HCT116 (cell line): Measurements from ENCODE around the gene IER3. TPM values are rescaled to one million over a fixed set of nuclear protein-coding genes. Genes with fewer than 3 reads are reported as not detected.
A peak's percentile ranks its signal among the peaks of the same experiment; 100 is the strongest.

ENCODE experiments used
- ATAC-seq: fragments of 200-7000 bp; cut with Tn5 transposase; 2 replicates; pipeline ENCODE4 v1.9.1; 2020; ENCODE audit warnings: mild to moderate bottlenecking, moderate library complexity
- BruUV-seq: library from RNA; stranded (reverse); fragments of 400-500 nt; replicated peaks from 2 replicates; lab custom pipeline; 2021; lab: Mats Ljungman, UMichigan
- CTCF ChIA-PET: fragments of 300-600 bp; sonication (Branson Sonifier 250); formaldehyde crosslinking; loops from one replicate; lab custom pipeline; 2021; ENCODE audit warnings: antibody characterized with exemption; lab: Charles Lee
- POLR2A ChIA-PET: fragments of 300-600, 350-600 bp; sonication (Branson Sonifier 250); formaldehyde crosslinking; loops from one replicate; lab custom pipeline; 2021; ENCODE audit warnings: antibody characterized with exemption; lab: Charles Lee
- RAD21 ChIA-PET, 2 experiments: fragments of 300-600 bp; sonication (Branson Sonifier 250); formaldehyde crosslinking; loops; one replicate each; lab custom pipeline; 2023; ENCODE audit warnings: low total read pairs in 2 of 2; ENCODE audit not compliant: uncharacterized antibody in 2 of 2, unreplicated experiment in 2 of 2, low non-redundant PET in 1 of 2; lab: Charles Lee
- DNase-seq: peaks from one replicate; pipeline ENCODE4 v3.0.0-alpha.2; 2010; ENCODE audit warnings: low read depth, low spot score
- H2AFZ ChIP-seq: fragments of 200-600 bp; shearing (Covaris generic), sonication (generic); 2 replicates; pipeline ENCODE4 v1.6.1; 2017; ENCODE audit warnings: low read depth, mixed run types, mixed read lengths, antibody characterized with exemption, low read length; ENCODE audit not compliant: poor library complexity, severe bottlenecking
- H3K27ac ChIP-seq: 2 replicates; pipeline ENCODE4 v1.5.1; 2012; ENCODE audit warnings: low read depth, low read length
- H3K27me3 ChIP-seq: fragments of 200-600 bp; sonication (generic); 2 replicates; pipeline ENCODE4 v1.6.1; 2016; ENCODE audit warnings: mixed run types, low read length, mixed read lengths; ENCODE audit not compliant: insufficient read depth
- H3K36me3 ChIP-seq, 2 experiments: fragments of 200-500 bp in 1 of 2; fragments of 200-600 bp in 1 of 2; sonication (Bioruptor generic) in 1 of 2; sonication (generic) in 1 of 2; 2 replicates each; pipeline versions ENCODE4 v1.5.1 to v1.6.1; 2014 to 2016; ENCODE audit warnings: low read length in 2 of 2, inconsistent platforms in 1 of 2, mixed read lengths in 1 of 2, mixed run types in 1 of 2; ENCODE audit not compliant: insufficient read depth in 2 of 2, control insufficient read depth in 1 of 2
- H3K4me1 ChIP-seq, 2 experiments: fragments of 200-600 bp in 1 of 2; sonication (generic) in 1 of 2; 2 replicates each; pipeline versions ENCODE4 v1.5.1 to v1.6.1; 2012 to 2017; ENCODE audit warnings: low read length in 2 of 2, inconsistent platforms in 1 of 2, mild to moderate bottlenecking in 1 of 2, mixed read lengths in 1 of 2, mixed run types in 1 of 2, moderate library complexity in 1 of 2; ENCODE audit not compliant: insufficient read depth in 2 of 2, control insufficient read depth in 1 of 2
- H3K4me2 ChIP-seq: fragments of 200-600 bp; sonication (generic); 2 replicates; pipeline ENCODE4 v1.6.1; 2017; ENCODE audit warnings: mixed run types, low read length, mixed read lengths
- H3K4me3 ChIP-seq, 2 experiments: fragments of 200-600 bp in 1 of 2; sonication (generic) in 1 of 2; replicated peaks in 1 of 2; 2 replicates each; pipeline ENCODE4 v1.5.1; 2011 to 2016; ENCODE audit warnings: low read length in 2 of 2, control low read depth in 1 of 2, low read depth in 1 of 2, mild to moderate bottlenecking in 1 of 2, mixed read lengths in 1 of 2, mixed run types in 1 of 2
- H3K79me2 ChIP-seq: fragments of 200-600 bp; sonication (generic); 2 replicates; pipeline ENCODE4 v1.6.1; 2017; ENCODE audit warnings: mild to moderate bottlenecking, mixed run types, low read length, moderate library complexity, mixed read lengths; ENCODE audit not compliant: insufficient read depth
- H3K9ac ChIP-seq: fragments of 200-600 bp; sonication (generic); 2 replicates; pipeline ENCODE4 v1.6.1; 2016; ENCODE audit warnings: low read length, mixed read lengths
- H3K9me2 ChIP-seq: fragments of 200-600 bp; sonication (generic), shearing (Covaris generic); 2 replicates; pipeline ENCODE4 v1.6.1; 2017; ENCODE audit warnings: mixed run types, mild to moderate bottlenecking, moderate library complexity; ENCODE audit not compliant: insufficient read depth
- H3K9me3 ChIP-seq, 2 experiments: fragments of 200-500 bp in 1 of 2; fragments of 200-600 bp in 1 of 2; sonication (Bioruptor generic) in 1 of 2; sonication (generic) in 1 of 2; 2 replicates each; pipeline ENCODE4 v1.6.1; 2014 to 2017; ENCODE audit warnings: low read length in 2 of 2, mixed read lengths in 2 of 2, inconsistent platforms in 1 of 2, low read depth in 1 of 2, mild to moderate bottlenecking in 1 of 2, mixed run types in 1 of 2, moderate library complexity in 1 of 2; ENCODE audit not compliant: control insufficient read depth in 1 of 2, insufficient read depth in 1 of 2
- H4K20me1 ChIP-seq: fragments of 200-600 bp; sonication (generic), shearing (Covaris generic); 2 replicates; pipeline ENCODE4 v1.6.1; 2017; ENCODE audit warnings: mixed run types, mild to moderate bottlenecking, moderate library complexity; ENCODE audit not compliant: insufficient read depth
- CBX3 ChIP-seq: IDR thresholded peaks from 2 replicates; pipeline ENCODE4 v1.6.1; 2012; ENCODE audit warnings: low read depth
- ELF1 ChIP-seq: IDR thresholded peaks from 2 replicates; pipeline ENCODE4 v1.6.1; 2012; ENCODE audit warnings: low read depth, borderline replicate concordance
- MAX ChIP-seq: IDR thresholded peaks from 2 replicates; pipeline ENCODE4 v1.6.1; 2012
- POLR2AphosphoS5 ChIP-seq: IDR thresholded peaks from 2 replicates; pipeline ENCODE4 v1.6.1; 2011; ENCODE audit warnings: mild to moderate bottlenecking, low read depth, low read length, moderate library complexity
- RAD21 ChIP-seq: IDR thresholded peaks from 2 replicates; pipeline ENCODE4 v1.6.1; 2012; ENCODE audit warnings: low read depth, mild to moderate bottlenecking
- SP1 ChIP-seq: IDR thresholded peaks from 2 replicates; pipeline ENCODE4 v1.6.1; 2012; ENCODE audit warnings: low read depth
- SRF ChIP-seq: IDR thresholded peaks from 2 replicates; pipeline ENCODE4 v1.6.1; 2012; ENCODE audit warnings: low read depth
- TCF7L2 ChIP-seq: IDR thresholded peaks from 2 replicates; pipeline ENCODE4 v1.7.0; 2011; ENCODE audit warnings: borderline replicate concordance, inconsistent platforms; ENCODE audit not compliant: insufficient read depth, insufficient read length; ENCODE audit errors: extremely low read depth
- YY1 ChIP-seq: IDR thresholded peaks from 2 replicates; pipeline ENCODE4 v1.6.1; 2011; ENCODE audit warnings: low read length, low read depth, moderate library complexity, mild to moderate bottlenecking; ENCODE audit not compliant: insufficient replicate concordance; ENCODE audit errors: extremely low read depth
- ZFX ChIP-seq: fragments of 450-650 bp; IDR thresholded peaks from 2 replicates; pipeline ENCODE4 v1.6.1; 2017
- ZNF274 ChIP-seq: fragments of 200-500 bp; sonication (Bioruptor generic); IDR thresholded peaks from 2 replicates; pipeline ENCODE4 v1.6.1; 2014; ENCODE audit warnings: mild to moderate bottlenecking, low read depth, low read length, inconsistent platforms
- intact Hi-C: fragments of 100-400 bp; cut with micrococcal nuclease; formaldehyde crosslinking; loops from 2 replicates; pipeline ENCODE4 v1.10.0; 2022
- total RNA-seq: library from RNA; stranded (reverse); gene quantifications from one replicate; pipeline ENCODE4 v1.2.1, GENCODE V29; 2021; ENCODE audit not compliant: unreplicated experiment
- TF ChIP-seq, protein P1 (sequence below): IDR thresholded peaks from 2 replicates; pipeline ENCODE4 v1.6.1; 2011; ENCODE audit warnings: mild to moderate bottlenecking, low read length, moderate library complexity; ENCODE audit not compliant: insufficient replicate concordance; ENCODE audit errors: extremely low read depth

IER3 gene
- total RNA-seq, 1 experiment from 2014 or later: 952 TPM

DNA sequence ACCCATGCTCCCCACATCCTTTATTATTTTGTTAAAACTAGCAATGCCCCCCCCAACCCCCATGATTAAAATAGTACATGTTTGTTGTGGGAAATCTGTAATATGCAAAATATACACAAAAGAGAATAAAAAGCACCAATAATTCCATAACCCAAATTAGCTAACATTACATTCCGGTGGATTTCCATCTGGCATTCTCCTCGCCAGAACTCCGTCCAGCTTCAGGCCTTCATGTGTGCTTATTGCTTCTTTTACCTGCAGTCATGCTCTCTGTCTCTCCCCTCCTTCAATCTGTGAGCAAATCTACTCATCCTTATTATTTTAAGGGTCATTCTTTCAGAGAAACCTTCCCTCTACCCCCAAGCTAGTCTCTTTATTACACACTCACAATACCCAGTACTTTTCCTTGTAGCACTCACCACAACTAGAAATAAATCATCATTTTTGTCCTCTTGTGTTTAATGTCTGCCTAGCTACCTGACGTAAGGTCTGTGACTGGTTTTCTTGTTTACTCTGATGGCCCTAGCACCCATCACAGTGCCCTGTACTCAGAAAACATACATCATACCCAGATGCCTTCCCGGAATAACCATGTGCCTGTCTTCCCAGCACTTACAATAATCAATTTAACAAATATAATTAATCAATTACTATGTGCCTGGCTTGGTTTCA lies 25.6 kb upstream of the IER3 start (continued):
- no peak for TF ChIP-seq SP1

- Histone ChIP-seq H3K4me3 (peak overlapping the region; percentile 15 to 48), H2AFZ (no peak overlapping the region), H3K4me2 (peak overlapping the region; percentile 86), H3K79me2 (no peaks in the 10 kb centered on the region), H3K4me1 (peaks cover 66 to 75% of the 10 kb centered on the region in 2 experiments), H3K9me3 (no peaks in the 10 kb centered on the region), H3K9ac (peak overlapping the region; percentile 77), H3K27me3 (no peaks in the 10 kb centered on the region), H4K20me1 (no peaks in the 10 kb centered on the region), H3K27ac (peak overlapping the region; percentile 76), H3K36me3 (no peaks in the 10 kb centered on the region), H3K9me2 (no peaks in the 10 kb centered on the region)
- ChIA-PET POLR2A (interaction anchor here (0.7 to 12.4 kb wide), 16 partner anchors 8 to 154 kb away, joined by 3 to 195 read pairs (median 8); partner anchors contain the start of genes FLOT1, IER3 and MDC1), RAD21 (interaction anchor here (0.8 to 1.5 kb wide), 5 partner anchors 17 to 46 kb away, joined by 3 to 6 read pairs (median 5); no protein-coding TSS in a partner anchor), CTCF (interaction anchor here (1.0 kb wide), 1 partner anchor 17 kb away, joined by 4 read pairs; no protein-coding TSS in a partner anchor)
- DNase-seq (peak; percentile 96), ATAC-seq (peak; percentile 84)
- TF ChIP-seq, protein P1, sequence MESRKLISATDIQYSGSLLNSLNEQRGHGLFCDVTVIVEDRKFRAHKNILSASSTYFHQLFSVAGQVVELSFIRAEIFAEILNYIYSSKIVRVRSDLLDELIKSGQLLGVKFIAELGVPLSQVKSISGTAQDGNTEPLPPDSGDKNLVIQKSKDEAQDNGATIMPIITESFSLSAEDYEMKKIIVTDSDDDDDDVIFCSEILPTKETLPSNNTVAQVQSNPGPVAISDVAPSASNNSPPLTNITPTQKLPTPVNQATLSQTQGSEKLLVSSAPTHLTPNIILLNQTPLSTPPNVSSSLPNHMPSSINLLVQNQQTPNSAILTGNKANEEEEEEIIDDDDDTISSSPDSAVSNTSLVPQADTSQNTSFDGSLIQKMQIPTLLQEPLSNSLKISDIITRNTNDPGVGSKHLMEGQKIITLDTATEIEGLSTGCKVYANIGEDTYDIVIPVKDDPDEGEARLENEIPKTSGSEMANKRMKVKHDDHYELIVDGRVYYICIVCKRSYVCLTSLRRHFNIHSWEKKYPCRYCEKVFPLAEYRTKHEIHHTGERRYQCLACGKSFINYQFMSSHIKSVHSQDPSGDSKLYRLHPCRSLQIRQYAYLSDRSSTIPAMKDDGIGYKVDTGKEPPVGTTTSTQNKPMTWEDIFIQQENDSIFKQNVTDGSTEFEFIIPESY: peak; percentile 67
- TF ChIP-seq SRF (no peak), ELF1 (no peak), ZNF274 (no peak), TCF7L2 (peak; percentile 100), MAX (no peak), POLR2AphosphoS5 (peak; percentile 75), ZFX (no peak; the same call in 1 of the 2 replicates), RAD21 (no peak), CBX3 (no peak), YY1 (peak; percentile 68)
- intact Hi-C loops: loop anchor here (1.0 kb wide), 4 partner anchors 12 to 45 kb away; partner anchors contain the start of gene IER3
- BruUV-seq: no TSS peak
Measured at GRCh38 chr6:30769088-30769852, 24.9 kb upstream of the IER3 start.
